Measurements from ENCODE around the gene MYO3B. TPM values are rescaled to one million over a fixed set of nuclear protein-coding genes. Genes with fewer than 3 reads are reported as not detected.

Gene MYO3B
- total and polyA plus RNA-seq, 2 of the 8 experiments (the other 6 are each of a cell fraction or from before 2014, with no cell fraction given): 0.17 to 0.19 TPM

DNA sequence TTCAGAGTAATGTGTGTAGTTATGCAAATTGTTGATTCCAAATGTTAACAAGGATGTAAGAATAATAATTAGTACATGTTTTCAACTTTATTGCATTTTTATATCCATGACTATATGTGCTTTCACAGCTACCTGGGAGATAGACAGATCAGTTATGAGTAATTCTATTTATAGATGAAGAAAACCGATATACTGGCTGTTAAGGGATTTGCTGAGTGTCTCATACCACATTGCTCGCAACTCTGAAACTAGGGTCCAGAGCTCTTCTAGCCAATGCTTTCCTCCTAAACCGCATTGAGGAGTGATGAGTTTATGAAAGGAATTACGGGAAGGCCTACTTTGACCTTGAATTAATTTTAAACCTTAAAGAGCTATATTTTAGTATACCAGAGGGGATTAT lies 202.3 kb downstream of the MYO3B start:
- Histone ChIP-seq H3K18ac (ENCODE audit: extremely low read depth, low read length) (no peak overlapping the region), H3K4me1 (replicated peaks in 1 of 4; ENCODE audit: control insufficient read depth in 3 of 4, insufficient read depth in 4 of 4, low read length in 3 of 4) (no peaks in the 10 kb centered on the region), H2BK5ac (ENCODE audit: low read depth, low read length) (no peak overlapping the region), H3K23me2 (ENCODE audit: low read depth, low read length) (no peaks in the 10 kb centered on the region), H2BK12ac (ENCODE audit: low read depth, low read length) (no peak overlapping the region), H3K79me1 (ENCODE audit: low read depth, low read length) (no peaks in the 10 kb centered on the region), H4K20me1 (replicated peaks in 1 of 2; ENCODE audit: control insufficient read depth in 1 of 2, insufficient read depth in 2 of 2, low read length in 2 of 2) (no peaks in the 10 kb centered on the region), H2AFZ (ENCODE audit: low read length) (no peak overlapping the region), H2AK5ac (ENCODE audit: low read depth, low read length) (no peak overlapping the region), H3K9me3 (ENCODE audit: insufficient read depth in 2 of 2, low read depth in 1 of 2, low read length in 1 of 2) (no peaks in the 10 kb centered on the region), H3K36me3 (ENCODE audit: control insufficient read depth in 2 of 4, insufficient read depth in 4 of 4, low read length in 3 of 4) (no peaks in the 10 kb centered on the region), H4K91ac (replicated peaks; ENCODE audit: insufficient read length, low read length) (no peak overlapping the region), H3K4ac (replicated peaks; ENCODE audit: insufficient read length, low read depth, low read length) (no peak overlapping the region), H3K4me2 (ENCODE audit: insufficient read depth in 1 of 2, low read depth in 2 of 2, low read length in 2 of 2) (no peak overlapping the region), H2BK15ac (ENCODE audit: low read length) (no peak overlapping the region), H2BK20ac (ENCODE audit: low read length) (no peak overlapping the region), H3K56ac (replicated peaks; ENCODE audit: insufficient read length, low read depth, low read length) (no peak overlapping the region), H3K9ac (replicated peaks in 1 of 4; ENCODE audit: extremely low read depth in 1 of 4, low read depth in 3 of 4, low read length in 3 of 4) (no peak overlapping the region), H3K14ac (ENCODE audit: insufficient read length) (no peak overlapping the region), H3K4me3 (ENCODE audit: extremely low read depth in 1 of 4, insufficient read depth in 2 of 4, low read depth in 3 of 4, low read length in 4 of 4) (no peak overlapping the region), H4K8ac (ENCODE audit: extremely low read depth, insufficient read depth, low read length) (no peak overlapping the region), H3K27ac (ENCODE audit: low read depth, low read length) (no peak overlapping the region), H2BK120ac (replicated peaks; ENCODE audit: low read depth, low read length) (no peak overlapping the region), H4K5ac (ENCODE audit: insufficient read length, low read depth, low read length) (no peak overlapping the region), H3K79me2 (ENCODE audit: control insufficient read depth in 1 of 2, insufficient read depth in 2 of 2, low read length in 2 of 2) (no peaks in the 10 kb centered on the region), H3K23ac (ENCODE audit: insufficient read length) (no peak overlapping the region), H3K27me3 (replicated peaks in 1 of 4; ENCODE audit: control insufficient read depth in 3 of 4, extremely low read depth in 1 of 4, insufficient read depth in 3 of 4, low read length in 3 of 4) (no peaks in the 10 kb centered on the region; a peak in 2 of 7 replicates)
- TF ChIP-seq, protein P1, sequence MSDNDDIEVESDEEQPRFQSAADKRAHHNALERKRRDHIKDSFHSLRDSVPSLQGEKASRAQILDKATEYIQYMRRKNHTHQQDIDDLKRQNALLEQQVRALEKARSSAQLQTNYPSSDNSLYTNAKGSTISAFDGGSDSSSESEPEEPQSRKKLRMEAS (IDR thresholded peaks at IDR 0.05): no peak
- TF ChIP-seq, protein P2, sequence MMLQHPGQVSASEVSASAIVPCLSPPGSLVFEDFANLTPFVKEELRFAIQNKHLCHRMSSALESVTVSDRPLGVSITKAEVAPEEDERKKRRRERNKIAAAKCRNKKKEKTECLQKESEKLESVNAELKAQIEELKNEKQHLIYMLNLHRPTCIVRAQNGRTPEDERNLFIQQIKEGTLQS (IDR thresholded peaks at IDR 0.05; ENCODE audit: insufficient read depth, low read depth, low read length): no peak
- TF ChIP-seq TAF1 (IDR thresholded peaks at IDR 0.05; ENCODE audit: low read depth, low read length) (no peak), NRF1 (IDR thresholded peaks at IDR 0.05; ENCODE audit: low read depth, low read length) (no peak), BRCA1 (IDR thresholded peaks at IDR 0.05; ENCODE audit: low read depth, low read length) (no peak), KDM1A (IDR thresholded peaks at IDR 0.05; ENCODE audit: borderline replicate concordance, low read length) (no peak), GTF2F1 (IDR thresholded peaks at IDR 0.05; ENCODE audit: borderline replicate concordance, low read depth, low read length) (no peak), TBP (IDR thresholded peaks at IDR 0.05; ENCODE audit: low read depth, low read length) (no peak), POU5F1 (IDR thresholded peaks at IDR 0.05; ENCODE audit: low read depth, low read length) (no peak)
- TF ChIP-seq, protein P3, sequence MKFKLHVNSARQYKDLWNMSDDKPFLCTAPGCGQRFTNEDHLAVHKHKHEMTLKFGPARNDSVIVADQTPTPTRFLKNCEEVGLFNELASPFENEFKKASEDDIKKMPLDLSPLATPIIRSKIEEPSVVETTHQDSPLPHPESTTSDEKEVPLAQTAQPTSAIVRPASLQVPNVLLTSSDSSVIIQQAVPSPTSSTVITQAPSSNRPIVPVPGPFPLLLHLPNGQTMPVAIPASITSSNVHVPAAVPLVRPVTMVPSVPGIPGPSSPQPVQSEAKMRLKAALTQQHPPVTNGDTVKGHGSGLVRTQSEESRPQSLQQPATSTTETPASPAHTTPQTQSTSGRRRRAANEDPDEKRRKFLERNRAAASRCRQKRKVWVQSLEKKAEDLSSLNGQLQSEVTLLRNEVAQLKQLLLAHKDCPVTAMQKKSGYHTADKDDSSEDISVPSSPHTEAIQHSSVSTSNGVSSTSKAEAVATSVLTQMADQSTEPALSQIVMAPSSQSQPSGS (IDR thresholded peaks at IDR 0.05; ENCODE audit: low read length): no peak
- TF ChIP-seq, protein P4, sequence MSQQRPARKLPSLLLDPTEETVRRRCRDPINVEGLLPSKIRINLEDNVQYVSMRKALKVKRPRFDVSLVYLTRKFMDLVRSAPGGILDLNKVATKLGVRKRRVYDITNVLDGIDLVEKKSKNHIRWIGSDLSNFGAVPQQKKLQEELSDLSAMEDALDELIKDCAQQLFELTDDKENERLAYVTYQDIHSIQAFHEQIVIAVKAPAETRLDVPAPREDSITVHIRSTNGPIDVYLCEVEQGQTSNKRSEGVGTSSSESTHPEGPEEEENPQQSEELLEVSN (IDR thresholded peaks at IDR 0.05): no peak
- CTCF ChIA-PET (ENCODE audit: partially characterized antibody): interaction anchor here (0.9 to 3.5 kb wide), 11 partner anchors 9 to 555 kb away, joined by 3 to 21 read pairs (median 6); partner anchors contain the start of gene METTL5
- DNase-seq (ENCODE audit: low read depth in 1 of 2, low spot score in 2 of 2) (no peak), FAIRE-seq (no peak)
- POLR2A ChIA-PET (ENCODE audit: partially characterized antibody): no interaction called here
- WGBS, 2 experiments (ENCODE audit: extremely low coverage in 1 of 2, insufficient coverage in 1 of 2, insufficient read length in 1 of 2, insufficient replicate concordance in 2 of 2, low coverage in 1 of 2, low lambda C conversion rate in 2 of 2, missing lambda C conversion rate in 1 of 2): 85% methylated on average over 4 of the region's 4 CpGs; no CpG with 5 or more reads in 1 of the 2 experiments
